GM23338 (cell line): ENCODE results near the gene DOCK4. TPM values are rescaled to one million over a fixed set of nuclear protein-coding genes. Genes with fewer than 3 reads are reported as not detected.
"Not testable (repeated sequence)": the region's sequence is repeated elsewhere in the genome, so short reads cannot be mapped to it uniquely, and the experiment has no call there.

ENCODE experiments used
- ATAC-seq: fragments of 200-7000 bp; cut with Tn5 transposase; 3 replicates; pipeline ENCODE4 v1.9.1; 2020
- DNase-seq: peaks from one replicate; pipeline ENCODE4 v3.0.0-alpha.2; 2015; ENCODE audit warnings: low spot score
- H2AFZ ChIP-seq: fragments of 200-600 bp; sonication (generic); 2 replicates; pipeline ENCODE4 v1.8.0; 2016; ENCODE audit warnings: antibody characterized with exemption, mild to moderate bottlenecking, moderate library complexity
- H3F3A ChIP-seq: fragments of 200-600 bp; sonication (generic); replicated peaks from 2 replicates; pipeline ENCODE4 v1.8.0; 2017; ENCODE audit warnings: antibody characterized with exemption, mixed run types, low read depth
- H3K27ac ChIP-seq: fragments of 200-600 bp; sonication (generic); 2 replicates; pipeline ENCODE4 v1.6.1; 2016; ENCODE audit warnings: low read depth
- H3K27me3 ChIP-seq: fragments of 200-600 bp; sonication (generic); 2 replicates; pipeline ENCODE4 v1.8.0; 2016; ENCODE audit warnings: mild to moderate bottlenecking, mixed run types, moderate library complexity; ENCODE audit not compliant: insufficient read depth
- H3K36me3 ChIP-seq: fragments of 200-600 bp; sonication (generic); 2 replicates; pipeline ENCODE4 v1.8.0; 2016; ENCODE audit warnings: mild to moderate bottlenecking; ENCODE audit not compliant: insufficient read depth
- H3K4me1 ChIP-seq: fragments of 200-600 bp; sonication (generic); 2 replicates; pipeline ENCODE4 v1.8.0; 2016; ENCODE audit warnings: mild to moderate bottlenecking, moderate library complexity; ENCODE audit not compliant: insufficient read depth
- H3K4me2 ChIP-seq: fragments of 200-600 bp; sonication (generic); 2 replicates; pipeline ENCODE4 v1.7.1; 2017; ENCODE audit warnings: mixed run types
- H3K4me3 ChIP-seq: fragments of 200-600 bp; sonication (generic); 2 replicates; pipeline ENCODE4 v1.6.1; 2016; ENCODE audit warnings: mixed run types
- H3K79me2 ChIP-seq: fragments of 200-600 bp; sonication (generic); replicated peaks from 2 replicates; pipeline ENCODE4 v1.8.0; 2017; ENCODE audit warnings: mild to moderate bottlenecking; ENCODE audit not compliant: insufficient read depth
- H3K9me2 ChIP-seq: fragments of 200-600 bp; sonication (generic); 2 replicates; pipeline ENCODE4 v1.8.0; 2017; ENCODE audit not compliant: insufficient read depth
- H4K20me1 ChIP-seq: fragments of 200-600 bp; sonication (generic); replicated peaks from 2 replicates; pipeline ENCODE4 v1.8.0; 2017; ENCODE audit warnings: mild to moderate bottlenecking; ENCODE audit not compliant: insufficient read depth
- H3K27ac Mint-ChIP-seq: 2 replicates; pipeline ENCODE4 v1.8.0; 2020; ENCODE audit warnings: inconsistent platforms, mild to moderate bottlenecking, moderate library complexity, mixed read lengths
- H3K27me3 Mint-ChIP-seq: 3 replicates; pipeline ENCODE4 v1.8.0; 2022; ENCODE audit warnings: low read depth, mild to moderate bottlenecking, moderate library complexity, mixed read lengths, inconsistent platforms; ENCODE audit not compliant: insufficient read depth, poor library complexity
- H3K36me3 Mint-ChIP-seq: 3 replicates; pipeline ENCODE4 v1.8.0; 2021; ENCODE audit warnings: low read depth, mild to moderate bottlenecking, inconsistent platforms, moderate library complexity, mixed read lengths
- H3K4me1 Mint-ChIP-seq: 3 replicates; pipeline ENCODE4 v1.8.0; 2020; ENCODE audit warnings: mild to moderate bottlenecking, inconsistent platforms, mixed read lengths
- H3K4me3 Mint-ChIP-seq: 3 replicates; pipeline ENCODE4 v1.8.0; 2021; ENCODE audit warnings: moderate library complexity, mild to moderate bottlenecking, inconsistent platforms, mixed read lengths
- H3K9me3 Mint-ChIP-seq: 3 replicates; pipeline ENCODE4 v1.8.0; 2020; ENCODE audit warnings: moderate library complexity, mild to moderate bottlenecking, inconsistent platforms, mixed read lengths
- CREB1 ChIP-seq: fragments of 250-450 bp; sonication (Bioruptor Pico); IDR thresholded peaks from 2 replicates; pipeline ENCODE4 v1.5.0; 2020; ENCODE audit warnings: low read depth, mild to moderate bottlenecking, moderate library complexity
- CTCF ChIP-seq, 2 experiments: fragments of 200-600 bp in 1 of 2; sonication (generic) in 1 of 2; conservative IDR thresholded peaks; 2 replicates each; pipeline versions ENCODE4 v1.5.1 to v1.6.1; 2016 to 2017; ENCODE audit warnings: antibody characterized with exemption in 2 of 2, low read depth in 2 of 2, mild to moderate bottlenecking in 2 of 2, moderate library complexity in 1 of 2
- ETS1 ChIP-seq: IDR thresholded peaks from 2 replicates; pipeline ENCODE4 v1.6.1; 2016; ENCODE audit warnings: antibody characterized with exemption
- EZH2 ChIP-seq: fragments of 200-600 bp; sonication (generic); IDR thresholded peaks from one replicate; pipeline ENCODE4 v1.8.0; 2017; ENCODE audit warnings: antibody characterized with exemption, mild to moderate bottlenecking, low read depth; ENCODE audit not compliant: unreplicated experiment
- EZH2phosphoT487 ChIP-seq: fragments of 200-600 bp; sonication (generic); IDR thresholded peaks from one replicate; pipeline ENCODE4 v1.8.1; 2018; ENCODE audit warnings: antibody characterized with exemption; ENCODE audit not compliant: unreplicated experiment
- JUNB ChIP-seq: IDR thresholded peaks from one replicate; pipeline ENCODE4 v1.6.1; 2016; ENCODE audit warnings: antibody characterized with exemption; ENCODE audit not compliant: unreplicated experiment
- NANOG ChIP-seq: IDR thresholded peaks from 2 replicates; pipeline ENCODE4 v1.6.1; 2016; ENCODE audit warnings: antibody characterized with exemption, borderline replicate concordance
- POLR2AphosphoS5 ChIP-seq: IDR thresholded peaks from 2 replicates; pipeline ENCODE4 v1.6.1; 2016; ENCODE audit warnings: antibody characterized with exemption, low read depth
- STAT1 ChIP-seq: IDR thresholded peaks from one replicate; pipeline ENCODE4 v1.6.1; 2016; ENCODE audit warnings: antibody characterized with exemption; ENCODE audit not compliant: unreplicated experiment
- ZNF114 ChIP-seq: fragments of 250-450 bp; sonication (Bioruptor Pico); IDR thresholded peaks from 2 replicates; pipeline ENCODE4 v1.5.0; 2020; ENCODE audit warnings: mild to moderate bottlenecking, moderate library complexity
- ZNF331 ChIP-seq: fragments of 250-450 bp; sonication (Bioruptor Pico); IDR thresholded peaks from 2 replicates; pipeline ENCODE4 v1.5.0; 2020; ENCODE audit warnings: low read depth, mild to moderate bottlenecking, moderate library complexity
- polyA plus RNA-seq: library from polyadenylated mRNA; unstranded; fragments of >200 nt; fragmentation: Nextera tagmentation; extraction: Ambion mirVana; gene quantifications from 2 replicates; pipeline ENCODE4 v1.2.1, GENCODE V29; 2016
- total RNA-seq: library from RNA; depleted of rRNA; stranded (reverse); fragments of >200 nt; shearing (Covaris generic); gene quantifications from 2 replicates; pipeline ENCODE4 v1.2.3, GENCODE V29; 2014
- TF ChIP-seq, protein P1 (sequence below): IDR thresholded peaks from one replicate; pipeline ENCODE4 v1.6.1; 2018; ENCODE audit warnings: antibody characterized with exemption; ENCODE audit not compliant: unreplicated experiment

DOCK4 gene
- total and polyA plus RNA-seq, 2 experiments from 2014 or later: 6.3 to 33.8 TPM

DNA sequence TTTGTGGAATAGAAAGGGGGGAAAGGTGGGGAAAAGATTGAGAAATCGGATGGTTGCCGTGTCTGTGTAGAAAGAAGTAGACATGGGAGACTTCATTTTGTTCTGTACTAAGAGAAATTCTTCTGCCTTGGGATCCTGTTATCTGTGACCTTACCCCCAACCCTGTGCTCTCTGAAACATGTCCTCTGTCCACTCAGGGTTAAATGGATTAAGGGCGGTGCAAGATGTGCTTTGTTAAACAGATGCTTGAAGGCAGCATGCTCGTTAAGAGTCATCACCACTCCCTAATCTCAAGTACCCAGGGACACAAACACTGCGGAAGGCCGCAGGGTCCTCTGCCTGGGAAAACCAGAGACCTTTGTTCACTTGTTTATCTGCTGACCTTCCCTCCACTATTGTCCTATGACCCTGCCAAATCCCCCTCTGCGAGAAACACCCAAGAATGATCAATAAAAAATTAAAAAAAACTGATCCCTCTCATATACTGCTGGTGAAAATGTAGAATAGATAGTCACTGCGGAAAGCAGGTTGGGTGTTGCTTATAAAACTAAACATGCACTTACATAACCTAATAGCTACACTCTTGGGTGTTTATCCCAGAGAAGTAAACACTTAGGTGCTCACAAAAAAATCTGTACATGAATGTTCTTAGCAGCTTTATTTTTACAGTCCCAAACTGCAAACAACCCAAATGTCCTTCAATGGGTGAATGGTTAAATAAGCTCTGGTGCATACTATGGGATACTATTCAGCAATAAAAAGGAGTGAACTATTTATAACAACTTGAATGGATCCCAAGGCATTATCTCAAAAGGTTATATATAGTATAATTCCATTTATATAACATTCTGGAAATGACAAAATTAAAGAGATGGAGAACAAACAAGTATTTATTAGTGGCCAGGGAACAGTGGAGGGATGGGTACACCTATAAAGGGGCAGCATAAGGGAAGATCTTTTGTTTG is 77.5 kb downstream of the DOCK4 start:
- H3K4me3 Mint-ChIP-seq, DNase-seq, H3K36me3 Mint-ChIP-seq, H3F3A ChIP-seq, H3K4me2 ChIP-seq, H3K9me2 ChIP-seq, H4K20me1 ChIP-seq, H2AFZ ChIP-seq, H3K27me3 Mint-ChIP-seq, H3K27ac ChIP-seq, ATAC-seq, H3K36me3 ChIP-seq, H3K4me3 ChIP-seq, H3K27me3 ChIP-seq, H3K9me3 Mint-ChIP-seq, H3K27ac Mint-ChIP-seq: not testable (repeated sequence)
- Histone ChIP-seq H3K79me2 (peaks cover 61% of the 10 kb centered on the region), H3K4me1 (peaks cover 33% of the 10 kb centered on the region)
- H3K4me1 Mint-ChIP-seq: peaks cover 48% of the 10 kb centered on the region

DNA sequence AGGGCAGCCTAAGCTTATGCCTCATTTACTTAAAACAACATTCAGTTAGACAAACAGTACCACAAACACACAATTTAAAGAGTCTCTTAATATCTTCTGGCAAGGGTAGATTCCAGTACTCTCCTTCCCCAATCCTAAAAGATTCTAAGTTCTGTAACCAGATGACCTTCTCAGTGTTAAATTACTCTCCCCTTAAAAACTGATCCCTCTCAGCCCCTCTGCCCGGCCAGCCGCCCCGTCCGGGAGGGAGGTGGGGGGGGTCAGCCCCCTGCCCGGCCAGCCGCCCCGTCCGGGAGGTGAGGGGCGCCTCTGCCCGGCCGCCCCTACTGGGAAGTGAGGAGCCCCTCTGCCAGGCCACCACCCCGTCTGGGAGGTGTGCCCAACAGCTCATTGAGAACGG is 78.2 kb downstream of the DOCK4 start:
- peaks cover 67% of the 10 kb centered on the region for H3K79me2 ChIP-seq
- peaks cover 30% of the 10 kb centered on the region for H3K4me1 ChIP-seq
- ATAC-seq, H3K4me3 Mint-ChIP-seq, H3K27ac ChIP-seq, H3F3A ChIP-seq, H3K36me3 ChIP-seq, H2AFZ ChIP-seq, H3K4me2 ChIP-seq, H3K27ac Mint-ChIP-seq, H3K27me3 Mint-ChIP-seq, H3K36me3 Mint-ChIP-seq, H3K9me2 ChIP-seq, H3K9me3 Mint-ChIP-seq, DNase-seq, H3K27me3 ChIP-seq, H3K4me3 ChIP-seq, H4K20me1 ChIP-seq: not testable (repeated sequence)
- peaks cover 42% of the 10 kb centered on the region for H3K4me1 Mint-ChIP-seq

DNA sequence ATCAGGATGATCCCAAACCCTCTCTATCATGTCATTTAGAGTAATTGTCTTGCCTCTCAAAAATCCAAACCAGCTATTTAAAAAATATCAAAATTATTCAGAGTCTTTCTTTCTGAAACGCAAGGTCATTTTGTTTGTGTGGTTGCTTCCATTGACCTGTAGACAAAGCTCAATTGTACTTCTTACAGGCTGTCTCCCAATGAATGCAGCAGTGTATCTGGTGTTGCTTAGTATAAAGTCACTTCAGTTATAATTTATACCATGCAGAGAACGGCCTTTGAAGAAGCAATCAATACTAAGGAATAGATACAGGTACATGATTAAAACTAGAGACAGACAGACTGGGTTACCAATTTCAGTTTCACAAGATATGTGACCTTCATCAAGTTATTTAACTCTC is 80.9 kb downstream of the DOCK4 start:
- no peak overlapping the region for H3K27ac ChIP-seq
- no peak overlapping the region for H3K4me3 Mint-ChIP-seq
- H3K4me1 ChIP-seq: peaks cover 14% of the 10 kb centered on the region; the same call in 1 of the 2 replicates
- H3K9me3 Mint-ChIP-seq: 0 out of 3 replicates have a peak, but pooled peaks cover 3% of the 10 kb centered on the region
- no peaks in the 10 kb centered on the region for H3K36me3 ChIP-seq
- DNase-seq: no peak
- H3K4me2 ChIP-seq: no peak overlapping the region
- peaks cover 2% of the 10 kb centered on the region for H3K27me3 Mint-ChIP-seq
- H3F3A ChIP-seq: no peaks in the 10 kb centered on the region
- H3K27me3 ChIP-seq: no peaks in the 10 kb centered on the region
- H2AFZ ChIP-seq: no peak overlapping the region
- H3K27ac Mint-ChIP-seq: no peak overlapping the region
- H4K20me1 ChIP-seq: no peaks in the 10 kb centered on the region; the same call in none of the 2 replicates
- H3K4me3 ChIP-seq: no peak overlapping the region
- peaks cover 7% of the 10 kb centered on the region for H3K36me3 Mint-ChIP-seq
- no peak for ATAC-seq
- H3K79me2 ChIP-seq: peaks cover 58% of the 10 kb centered on the region
- H3K9me2 ChIP-seq: no peaks in the 10 kb centered on the region
- H3K4me1 Mint-ChIP-seq: peaks cover 20% of the 10 kb centered on the region
- TF ChIP-seq ETS1 (no peak), CTCF (conservative IDR thresholded peaks at IDR 0.05; ENCODE audit: low read depth in 2 of 2) (no peak), CREB1 (CRISPR knock-in tag) (no peak), EZH2 (no peak), STAT1 (no peak), NANOG (no peak), EZH2phosphoT487 (no peak), POLR2AphosphoS5 (no peak), ZNF114 (CRISPR knock-in tag) (no peak), JUNB (no peak), ZNF331 (CRISPR knock-in tag) (no peak)
- TF ChIP-seq, protein P1, sequence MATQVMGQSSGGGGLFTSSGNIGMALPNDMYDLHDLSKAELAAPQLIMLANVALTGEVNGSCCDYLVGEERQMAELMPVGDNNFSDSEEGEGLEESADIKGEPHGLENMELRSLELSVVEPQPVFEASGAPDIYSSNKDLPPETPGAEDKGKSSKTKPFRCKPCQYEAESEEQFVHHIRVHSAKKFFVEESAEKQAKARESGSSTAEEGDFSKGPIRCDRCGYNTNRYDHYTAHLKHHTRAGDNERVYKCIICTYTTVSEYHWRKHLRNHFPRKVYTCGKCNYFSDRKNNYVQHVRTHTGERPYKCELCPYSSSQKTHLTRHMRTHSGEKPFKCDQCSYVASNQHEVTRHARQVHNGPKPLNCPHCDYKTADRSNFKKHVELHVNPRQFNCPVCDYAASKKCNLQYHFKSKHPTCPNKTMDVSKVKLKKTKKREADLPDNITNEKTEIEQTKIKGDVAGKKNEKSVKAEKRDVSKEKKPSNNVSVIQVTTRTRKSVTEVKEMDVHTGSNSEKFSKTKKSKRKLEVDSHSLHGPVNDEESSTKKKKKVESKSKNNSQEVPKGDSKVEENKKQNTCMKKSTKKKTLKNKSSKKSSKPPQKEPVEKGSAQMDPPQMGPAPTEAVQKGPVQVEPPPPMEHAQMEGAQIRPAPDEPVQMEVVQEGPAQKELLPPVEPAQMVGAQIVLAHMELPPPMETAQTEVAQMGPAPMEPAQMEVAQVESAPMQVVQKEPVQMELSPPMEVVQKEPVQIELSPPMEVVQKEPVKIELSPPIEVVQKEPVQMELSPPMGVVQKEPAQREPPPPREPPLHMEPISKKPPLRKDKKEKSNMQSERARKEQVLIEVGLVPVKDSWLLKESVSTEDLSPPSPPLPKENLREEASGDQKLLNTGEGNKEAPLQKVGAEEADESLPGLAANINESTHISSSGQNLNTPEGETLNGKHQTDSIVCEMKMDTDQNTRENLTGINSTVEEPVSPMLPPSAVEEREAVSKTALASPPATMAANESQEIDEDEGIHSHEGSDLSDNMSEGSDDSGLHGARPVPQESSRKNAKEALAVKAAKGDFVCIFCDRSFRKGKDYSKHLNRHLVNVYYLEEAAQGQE: no peak
